Prostate gland (tissue), 2 donors: ENCODE data around the gene AFP. TPM values are rescaled to one million over a fixed set of nuclear protein-coding genes. Genes with fewer than 3 reads are reported as not detected.

Experiments used
- DNase-seq: peaks from one replicate; pipeline ENCODE4 v3.0.0-alpha.2; 2019; ENCODE audit warnings: low spot score
- H3K27ac ChIP-seq, 2 donors: fragments of 200-600 bp; sonication (generic); 2 replicates each; pipeline ENCODE4 v1.5.1; 2017 to 2019
- H3K27me3 ChIP-seq: fragments of 200-600 bp; sonication (generic); replicated peaks from 2 replicates; pipeline ENCODE4 v1.5.1; 2019; ENCODE audit not compliant: insufficient read depth
- H3K36me3 ChIP-seq, 2 donors: fragments of 200-600 bp; sonication (generic); 1 replicate in 1 of 2; 2 replicates in 1 of 2; pipeline versions ENCODE4 v1.5.1 to v1.8.1; 2017 to 2019
- H3K4me1 ChIP-seq: fragments of 200-600 bp; sonication (generic); replicated peaks from 2 replicates; pipeline ENCODE4 v1.5.1; 2019
- H3K4me3 ChIP-seq, 2 donors: fragments of 200-600 bp; sonication (generic); 2 replicates each; pipeline ENCODE4 v1.5.1; 2017 to 2019
- H3K9me3 ChIP-seq: fragments of 200-600 bp; sonication (generic); 2 replicates; pipeline ENCODE4 v1.5.1; 2017
- CTCF ChIP-seq, 4 experiments: fragments of 200-600 bp in 2 of 4; fragments of 450-650 bp in 2 of 4; sonication (generic) in 2 of 4; IDR thresholded peaks; 1 replicate in 3 of 4; 2 replicates in 1 of 4; pipeline ENCODE4 v1.5.1; 2016 to 2019; ENCODE audit warnings: antibody characterized with exemption in 4 of 4, mild to moderate bottlenecking in 2 of 4, moderate library complexity in 2 of 4
- POLR2A ChIP-seq: fragments of 450-650 bp; IDR thresholded peaks from one replicate; pipeline ENCODE4 v1.6.1; 2016; ENCODE audit warnings: antibody characterized with exemption, mild to moderate bottlenecking
- POLR2AphosphoS5 ChIP-seq: sonication (generic); formaldehyde crosslinking; IDR thresholded peaks from one replicate; pipeline ENCODE4 v1.6.1; 2017; ENCODE audit warnings: antibody characterized with exemption
- WGBS: methylation state at CpG from one replicate; pipeline ENCODE4 v1.1.5; 2018; 5-methylcytosine and 5-hydroxymethylcytosine counted together
- intact Hi-C: fragments of 100-400 bp; cut with DNase I; formaldehyde crosslinking; loops from one replicate; pipeline ENCODE4 v1.14.2; 2022
- total RNA-seq, 2 donors: library from RNA; depleted of rRNA; stranded (reverse); fragments of >200 nt; gene quantifications; one replicate each; pipeline ENCODE4 v1.1.0, GENCODE V29; 2016

AFP gene
- total RNA-seq, 2 donors from 2014 or later, result 0.45 TPM; not detected in 1

GRCh38 chr4:73429826-73430587 lies 6.0 kb upstream of the AFP start:
- no peak overlapping the region for H3K27ac ChIP-seq
- H3K27me3 ChIP-seq, result no peaks in the 10 kb centered on the region
- WGBS, result 71% methylated on average over 2 of the region's 2 CpGs
- intact Hi-C loops, result no loop called here
- no peaks in the 10 kb centered on the region for H3K36me3 ChIP-seq
- no peaks in the 10 kb centered on the region for H3K4me1 ChIP-seq
- no peaks in the 10 kb centered on the region for H3K9me3 ChIP-seq
- no peak for DNase-seq
- no peak overlapping the region for H3K4me3 ChIP-seq
- no peak for TF ChIP-seq POLR2A
- no peak for TF ChIP-seq CTCF (IDR thresholded peaks at IDR 0.05)

- H3K27me3 ChIP-seq, result no peaks in the 10 kb centered on the region
- DNase-seq, result no peak
- TF ChIP-seq POLR2AphosphoS5 (no peak), POLR2A (no peak), CTCF (IDR thresholded peaks at IDR 0.05) (no peak)
- WGBS, result 55% methylated on average over 1 of the region's 1 CpG
- H3K9me3 ChIP-seq, result no peaks in the 10 kb centered on the region
- H3K36me3 ChIP-seq, result no peaks in the 10 kb centered on the region
- H3K4me1 ChIP-seq, result no peaks in the 10 kb centered on the region
- no peak overlapping the region for H3K27ac ChIP-seq
- H3K4me3 ChIP-seq, result no peak overlapping the region
- intact Hi-C loops, result no loop called here
Measured at GRCh38 chr4:73431813-73432168, 4.2 kb upstream of the AFP start.

GRCh38 chr4:73432169-73433000 lies 3.6 kb upstream of the AFP start:
- H3K27me3 ChIP-seq, result no peaks in the 10 kb centered on the region
- H3K4me1 ChIP-seq, result no peaks in the 10 kb centered on the region
- 70% methylated on average over 5 of the region's 5 CpGs for whole genome bisulfite sequencing
- H3K27ac ChIP-seq, result no peak overlapping the region
- intact Hi-C loops, result no loop called here
- H3K9me3 ChIP-seq, result no peaks in the 10 kb centered on the region
- no peak overlapping the region for H3K4me3 ChIP-seq
- no peaks in the 10 kb centered on the region for H3K36me3 ChIP-seq
- no peak for TF ChIP-seq POLR2AphosphoS5
- TF ChIP-seq CTCF (IDR thresholded peaks at IDR 0.05), result no peak
- no peak for TF ChIP-seq POLR2A
- no peak for DNase-seq

- no peaks in the 10 kb centered on the region for H3K27me3 ChIP-seq
- WGBS, result 63% methylated on average over 2 of the region's 2 CpGs
- TF ChIP-seq POLR2A (no peak), CTCF (IDR thresholded peaks at IDR 0.05) (no peak), POLR2AphosphoS5 (no peak)
- H3K9me3 ChIP-seq, result no peaks in the 10 kb centered on the region
- H3K27ac ChIP-seq, result no peak overlapping the region
- H3K4me1 ChIP-seq, result no peaks in the 10 kb centered on the region
- H3K36me3 ChIP-seq, result no peaks in the 10 kb centered on the region
- DNase-seq, result no peak
- intact Hi-C loops, result no loop called here
- no peak overlapping the region for H3K4me3 ChIP-seq
Measured at GRCh38 chr4:73433140-73433539, 2.9 kb upstream of the AFP start.

- WGBS, result 48% methylated on average over 3 of the region's 3 CpGs
- Histone ChIP-seq H3K27me3 (no peaks in the 10 kb centered on the region), H3K27ac (no peak overlapping the region)
Measured at GRCh38 chr4:73434311-73434710, 1.7 kb upstream of the AFP start.

More at GRCh38 chr4:73434311-73434710, 1.7 kb upstream of the AFP start:
- Histone ChIP-seq H3K4me1 (no peaks in the 10 kb centered on the region), H3K36me3 (no peaks in the 10 kb centered on the region), H3K4me3 (no peak overlapping the region), H3K9me3 (no peaks in the 10 kb centered on the region)
- intact Hi-C loops, result no loop called here
- DNase-seq, result no peak
- TF ChIP-seq CTCF (IDR thresholded peaks at IDR 0.05) (no peak), POLR2A (no peak), POLR2AphosphoS5 (no peak)
